ENCODE results near the gene CYCS.
A peak's percentile ranks its signal among the peaks of the same experiment; 100 is the strongest.
"Not testable (repeated sequence)": the region's sequence is repeated elsewhere in the genome, so short reads cannot be mapped to it uniquely, and the experiment has no call there.

CYCS gene

DNA sequence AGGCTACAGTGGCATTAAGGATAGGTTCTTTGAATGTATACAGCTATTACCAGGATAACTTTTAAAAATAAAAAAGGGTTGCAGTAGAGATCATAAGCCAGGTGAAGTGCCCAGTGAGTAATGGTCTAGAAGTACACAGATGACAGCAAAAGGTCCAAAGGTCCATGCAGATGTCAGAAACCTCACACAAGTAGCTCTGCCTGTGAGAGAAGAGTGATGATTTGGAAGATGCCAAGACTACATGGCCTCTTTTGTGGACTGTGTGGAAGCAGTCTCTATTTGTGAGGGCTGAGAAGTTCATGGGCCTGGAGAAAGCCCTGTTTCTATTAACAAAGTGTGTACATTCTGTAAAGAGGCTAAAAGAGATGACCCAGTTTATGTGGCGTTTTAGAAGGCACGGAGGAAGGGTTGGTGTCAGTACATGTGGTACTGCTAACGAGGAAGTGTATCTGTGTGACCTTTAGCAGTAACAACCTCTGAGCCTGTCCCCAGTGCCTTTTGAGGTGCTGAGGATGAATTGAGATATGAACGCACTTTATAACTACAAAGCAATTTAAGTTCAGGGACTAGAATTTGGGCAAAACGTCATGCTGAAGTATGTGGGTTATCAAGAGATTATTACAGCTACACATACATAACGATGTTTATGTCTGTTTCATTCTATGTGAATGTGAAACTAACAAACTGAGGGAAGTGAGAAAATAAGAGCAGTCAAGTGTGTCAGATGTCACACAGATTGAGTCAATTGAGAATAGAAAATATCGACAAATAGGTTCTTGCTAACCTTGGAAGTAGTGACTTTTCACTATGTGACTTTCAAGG lies 7.6 kb downstream of the CYCS start:
- no peak for DNase-seq

DNA sequence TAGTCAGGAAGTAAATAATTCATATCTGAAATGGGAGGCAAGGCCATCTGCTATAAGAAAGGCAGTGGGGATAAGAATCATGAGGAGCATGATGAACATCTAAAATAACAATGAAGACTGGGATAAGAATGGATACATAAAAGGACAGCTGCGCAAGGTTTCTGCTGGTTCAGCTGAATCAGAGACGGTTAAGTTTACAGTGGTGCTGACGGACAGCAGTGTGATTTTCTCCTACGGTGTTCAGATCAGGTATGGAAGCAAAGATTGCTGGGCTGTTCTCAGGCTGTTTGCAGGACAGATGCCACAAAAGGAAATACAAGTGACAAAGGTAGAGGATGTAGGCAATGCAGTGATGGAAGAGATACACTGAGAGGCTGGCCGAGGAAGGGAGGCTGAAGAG lies 8.4 kb downstream of the CYCS start:
- DNase-seq: no peak

DNA sequence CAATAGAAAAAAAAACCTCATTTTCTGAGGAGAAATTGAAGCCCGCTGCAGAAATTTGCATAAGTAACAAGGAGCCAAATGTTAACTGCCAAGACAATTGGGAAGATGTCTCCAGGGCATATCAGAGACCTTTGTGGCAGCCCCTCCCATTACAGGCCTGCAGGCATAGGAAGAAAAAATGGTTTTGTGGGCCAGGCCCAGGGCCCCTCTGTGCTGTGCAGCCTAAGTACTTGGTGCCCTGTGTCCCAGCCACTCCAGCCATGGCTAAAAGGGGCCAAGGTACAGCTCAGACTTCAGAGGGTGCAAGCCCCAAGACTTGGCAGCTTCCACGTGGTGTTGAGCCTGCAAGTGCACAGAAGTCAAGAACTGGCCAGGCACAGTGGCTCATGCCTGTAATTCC lies 14.5 kb downstream of the CYCS start:
- not testable (repeated sequence) for DNase-seq

DNA sequence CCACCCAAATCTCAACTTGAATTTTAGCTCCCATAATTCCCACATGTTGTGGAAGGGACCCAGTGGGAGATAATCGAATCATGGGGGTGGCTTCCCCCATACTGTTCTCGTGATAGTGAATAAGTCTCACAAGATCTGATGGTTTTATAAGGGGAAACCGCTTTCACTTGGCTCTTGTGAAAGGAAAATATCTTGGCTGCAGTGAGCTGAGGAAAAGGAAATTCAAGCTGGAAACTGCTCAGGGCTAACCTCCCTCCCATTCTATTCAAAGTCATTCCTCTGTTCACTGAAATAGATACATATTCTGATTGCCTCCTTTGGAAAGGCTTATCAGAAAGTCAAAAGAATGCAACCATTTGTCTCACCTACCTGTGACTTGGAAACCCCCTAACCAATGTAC lies 15.8 kb downstream of the CYCS start:
- DNase-seq: no peak

GRCh38 chr7:25105911-25106310 lies 19.1 kb downstream of the CYCS start:
- no peak for DNase-seq

GRCh38 chr7:25103773-25104172 lies 21.3 kb downstream of the CYCS start:
- DNase-seq: no peak

DNA sequence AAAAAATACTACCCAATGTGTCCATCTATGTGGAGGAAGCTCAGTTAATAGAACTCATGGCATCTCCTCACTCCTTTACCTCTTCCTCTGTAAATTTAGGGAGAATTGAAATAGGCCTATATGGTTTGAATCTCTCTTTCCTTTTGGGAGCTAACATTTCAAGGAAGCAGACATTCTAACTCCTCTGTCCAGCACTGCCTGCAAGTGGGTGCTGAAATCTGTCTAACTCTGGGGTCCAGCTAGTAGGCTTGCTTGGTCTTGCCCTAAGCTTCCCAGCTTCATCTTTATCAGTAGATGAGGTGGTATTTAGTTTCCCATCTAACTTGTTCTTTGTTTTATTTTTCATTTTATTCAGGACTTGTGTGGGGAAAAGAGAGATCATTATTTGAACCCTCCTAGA lies 23.2 kb downstream of the CYCS start:
- DNase-seq: no peak

GRCh38 chr7:25098096-25099046 lies 26.7 kb downstream of the CYCS start:
- peak; percentile 52 for DNase-seq

- DNase-seq: no peak
These were observed 29.3 kb downstream of the CYCS start for GRCh38 chr7:25095516-25096345.

DNA sequence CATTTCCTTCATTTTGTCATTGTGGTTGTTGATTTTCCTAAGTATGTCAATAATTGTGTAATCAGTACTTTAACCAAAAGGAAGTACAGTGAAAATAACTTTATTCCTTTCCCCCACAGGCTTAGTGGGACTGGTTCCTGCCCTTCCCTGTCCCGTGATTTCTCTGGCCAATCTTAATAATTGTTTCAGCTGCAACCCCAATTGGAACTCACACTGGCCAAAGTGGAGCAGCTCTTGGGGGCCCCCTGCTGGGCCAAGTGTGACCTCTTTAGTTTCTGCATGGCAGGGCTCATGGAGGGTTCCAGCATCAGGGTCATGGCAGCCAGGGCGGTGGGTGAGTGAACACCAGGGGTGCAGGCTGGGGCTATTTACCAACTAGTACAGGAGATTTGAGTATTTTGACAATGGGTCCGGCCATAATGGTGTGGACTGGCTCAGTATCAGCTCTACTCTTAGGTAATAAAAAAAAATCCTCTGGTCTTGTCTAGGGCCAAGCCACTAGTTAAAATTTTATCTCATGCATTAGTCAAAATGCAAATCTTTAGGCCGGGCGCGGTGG lies 31.7 kb downstream of the CYCS start:
- peak; percentile 62 for DNase-seq

DNA sequence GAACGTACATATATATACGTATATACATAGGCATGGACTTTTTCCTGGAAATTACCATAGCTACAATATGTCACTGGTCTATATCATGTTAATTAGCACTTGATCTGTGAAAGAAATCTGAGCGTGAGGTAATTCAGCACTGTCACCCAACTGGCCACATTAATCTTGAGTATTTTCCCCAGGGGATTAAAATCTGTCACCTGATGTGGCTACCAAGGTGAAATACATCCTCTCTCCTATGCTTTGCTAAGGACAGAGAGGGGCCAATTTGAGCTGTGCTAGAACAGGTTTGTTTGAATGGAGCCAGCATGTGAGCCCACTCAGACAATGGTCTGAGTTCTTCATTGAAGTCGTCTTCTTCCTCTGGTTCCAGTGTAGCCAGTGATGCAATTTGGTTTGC lies 33.3 kb downstream of the CYCS start:
- no peak for DNase-seq

DNA sequence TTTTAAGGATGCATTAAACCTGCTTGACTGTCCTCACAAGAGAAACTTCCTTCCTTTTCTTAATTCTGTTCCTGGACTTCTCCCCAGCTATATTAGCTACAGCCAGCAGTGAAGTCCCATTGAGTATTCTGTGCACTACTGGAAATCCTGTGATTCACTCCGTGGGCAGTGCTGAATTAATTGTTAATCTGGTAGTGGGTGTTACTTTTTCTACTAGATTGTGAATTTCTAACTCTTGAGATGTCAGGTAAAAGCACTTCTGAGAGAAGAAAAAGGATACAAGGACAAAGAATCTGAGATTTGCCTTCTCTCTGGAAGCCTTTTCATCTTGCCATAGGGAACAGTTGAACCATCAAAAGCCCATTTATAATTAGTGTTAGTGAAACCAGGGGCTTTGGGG lies 33.9 kb downstream of the CYCS start:
- no peak for DNase-seq

- DNase-seq: no peak
These were observed 34.7 kb downstream of the CYCS start for GRCh38 chr7:25090374-25090773.

GRCh38 chr7:25087855-25088254 lies 37.2 kb downstream of the CYCS start:
- no peak for DNase-seq

DNA sequence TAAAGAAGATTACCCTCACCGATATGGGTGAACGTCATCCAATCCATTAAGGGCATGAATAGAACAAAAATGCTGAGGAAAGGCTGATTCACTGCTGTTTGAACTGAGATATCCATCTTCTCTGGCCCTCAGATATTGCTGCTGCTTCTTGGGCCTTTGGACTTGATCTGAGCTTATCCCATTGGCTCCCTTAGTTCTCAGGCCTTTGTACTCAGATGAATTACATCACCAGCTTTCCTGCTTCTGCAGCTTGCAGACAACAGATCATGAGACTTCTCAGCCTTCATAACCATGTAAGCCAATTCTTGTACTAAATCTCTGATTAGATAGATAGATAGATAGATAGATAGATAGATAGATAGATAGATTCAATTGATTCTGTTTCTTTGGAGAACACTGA lies 40.2 kb downstream of the CYCS start:
- DNase-seq: no peak

- no peak for DNase-seq
These were observed 41.9 kb downstream of the CYCS start for GRCh38 chr7:25083201-25083600.

GRCh38 chr7:25082041-25082440 lies 43.0 kb downstream of the CYCS start:
- not testable (repeated sequence) for DNase-seq

DNA sequence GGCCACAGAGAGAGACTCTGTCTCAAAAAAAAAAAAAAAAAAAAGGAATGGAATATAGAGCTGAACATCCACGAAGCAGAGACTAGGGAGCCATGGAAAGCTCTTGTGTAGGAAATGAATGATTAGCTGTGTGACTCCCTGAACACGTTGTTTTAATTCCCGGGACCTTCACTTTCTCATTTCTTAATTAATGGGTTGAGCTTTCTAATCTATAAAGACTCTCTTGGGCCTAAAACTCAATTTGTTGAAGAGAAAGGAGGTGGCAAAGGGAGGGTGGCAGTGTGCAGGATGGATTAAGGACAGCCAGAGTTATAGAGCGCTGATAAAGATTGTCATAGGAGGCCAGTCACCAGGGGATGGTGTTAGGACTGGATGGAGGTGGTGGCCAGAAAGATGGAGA lies 48.0 kb downstream of the CYCS start:
- DNase-seq: no peak

GRCh38 chr7:25075459-25075858 lies 49.6 kb downstream of the CYCS start:
- no peak for DNase-seq

GRCh38 chr7:25073451-25073850 lies 51.6 kb downstream of the CYCS start:
- no peak for DNase-seq

Measured in effector CD4-positive, alpha-beta T cell (primary cell).